Uterine smooth muscle cell (primary cell): ENCODE measurements around the gene SOX6. TPM values are rescaled to one million over a fixed set of nuclear protein-coding genes. Genes with fewer than 3 reads are reported as not detected.

Experiments used
- total RNA-seq: library from RNA; depleted of rRNA; stranded (reverse); fragments of >200 nt; gene quantifications from 2 replicates; pipeline ENCODE4 v1.2.3, GENCODE V29; 2014

SOX6 gene
- 0.62 and 0.89 TPM in 2 replicates for total RNA-seq

DNA sequence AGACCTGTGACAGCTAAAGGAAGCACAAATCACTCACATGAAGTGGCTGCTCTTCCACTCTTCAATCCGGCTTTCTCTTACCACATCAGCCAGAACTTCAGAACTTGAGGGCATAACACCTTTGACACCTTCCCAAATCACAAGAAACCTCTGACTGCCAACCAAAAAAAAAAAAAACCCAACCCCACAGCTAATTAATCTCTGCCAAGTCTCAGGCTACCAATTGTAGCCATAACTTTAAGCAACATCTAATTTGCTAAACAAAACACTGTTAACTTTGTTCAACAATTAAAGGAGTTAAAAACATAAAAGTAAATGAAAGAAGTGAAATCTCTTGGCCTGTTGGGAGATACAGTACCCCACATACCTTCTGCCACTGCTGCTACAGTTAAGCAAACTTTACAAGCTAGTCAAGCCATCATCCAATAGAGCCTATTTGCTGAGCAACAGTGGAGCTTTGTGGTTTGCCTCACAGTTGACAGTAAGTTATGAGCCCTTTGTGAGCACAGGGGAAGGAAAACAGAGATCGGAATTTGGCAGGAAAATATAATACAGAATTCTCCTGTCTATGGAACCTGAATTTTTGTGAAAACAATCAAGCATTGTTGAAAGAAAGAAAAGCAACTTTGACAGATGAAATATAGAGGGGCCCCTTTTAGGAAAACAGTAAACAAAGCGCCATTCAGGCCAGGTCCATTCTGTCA, at the start of gene SOX6:
Gene SOX6, minus strand, starts transcription at position 490 of the 704 bp plus-strand sequence. CDS start 15,298 bp downstream, outside the sequence.

